ENCODE measurements around the gene GDPGP1.

DNA sequence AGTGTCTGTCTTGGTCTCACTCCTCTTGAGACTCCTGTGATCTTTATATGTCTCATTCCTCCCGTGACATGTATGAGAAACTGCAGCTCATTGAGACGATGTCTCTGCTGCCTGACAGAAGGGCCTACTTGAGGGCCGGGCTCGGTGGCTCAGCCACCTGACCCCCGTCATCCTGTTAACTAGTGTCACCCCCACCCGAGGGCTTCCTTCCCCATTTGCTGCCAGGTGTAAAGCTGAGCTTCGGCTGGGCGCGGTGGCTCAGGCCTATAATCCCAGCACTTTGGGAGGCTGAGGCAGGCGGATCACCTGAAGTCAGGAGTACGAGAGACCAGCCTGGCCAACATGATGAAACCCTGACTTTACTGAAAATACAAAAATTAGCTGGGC is 20.2 kb upstream of the GDPGP1 start:
- TF ChIP-seq, protein P1, sequence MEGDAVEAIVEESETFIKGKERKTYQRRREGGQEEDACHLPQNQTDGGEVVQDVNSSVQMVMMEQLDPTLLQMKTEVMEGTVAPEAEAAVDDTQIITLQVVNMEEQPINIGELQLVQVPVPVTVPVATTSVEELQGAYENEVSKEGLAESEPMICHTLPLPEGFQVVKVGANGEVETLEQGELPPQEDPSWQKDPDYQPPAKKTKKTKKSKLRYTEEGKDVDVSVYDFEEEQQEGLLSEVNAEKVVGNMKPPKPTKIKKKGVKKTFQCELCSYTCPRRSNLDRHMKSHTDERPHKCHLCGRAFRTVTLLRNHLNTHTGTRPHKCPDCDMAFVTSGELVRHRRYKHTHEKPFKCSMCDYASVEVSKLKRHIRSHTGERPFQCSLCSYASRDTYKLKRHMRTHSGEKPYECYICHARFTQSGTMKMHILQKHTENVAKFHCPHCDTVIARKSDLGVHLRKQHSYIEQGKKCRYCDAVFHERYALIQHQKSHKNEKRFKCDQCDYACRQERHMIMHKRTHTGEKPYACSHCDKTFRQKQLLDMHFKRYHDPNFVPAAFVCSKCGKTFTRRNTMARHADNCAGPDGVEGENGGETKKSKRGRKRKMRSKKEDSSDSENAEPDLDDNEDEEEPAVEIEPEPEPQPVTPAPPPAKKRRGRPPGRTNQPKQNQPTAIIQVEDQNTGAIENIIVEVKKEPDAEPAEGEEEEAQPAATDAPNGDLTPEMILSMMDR (IDR thresholded peaks at IDR 0.05), result no peak
- TF ChIP-seq RFX5 (IDR thresholded peaks at IDR 0.05), result no peak
- no peak for TF ChIP-seq JUN (IDR thresholded peaks at IDR 0.05)
- no peak for TF ChIP-seq POLR2A (IDR thresholded peaks at IDR 0.05; ENCODE audit: low read length)
- no peak for TF ChIP-seq MAFK (IDR thresholded peaks at IDR 0.05; ENCODE audit: partially characterized antibody)
- no peak for TF ChIP-seq FOSL2 (IDR thresholded peaks at IDR 0.05)
- no peak for TF ChIP-seq FOSL2 (CRISPR knock-in tag; IDR thresholded peaks at IDR 0.05)
